ENCODE results near the gene GUCY1A2. TPM values are rescaled to one million over a fixed set of nuclear protein-coding genes. Genes with fewer than 3 reads are reported as not detected.

Gene GUCY1A2
- total RNA-seq, 1 donor from 2014 or later = 23.5 TPM

GRCh38 chr11:106950067-106950491, 68.2 kb downstream of the GUCY1A2 start:
- Histone ChIP-seq H3K27me3 (ENCODE audit: low read depth) (no peaks in the 10 kb centered on the region), H3K9me3 (no peaks in the 10 kb centered on the region), H3K36me3 (no peaks in the 10 kb centered on the region), H3K4me1 (no peaks in the 10 kb centered on the region), H3K27ac (no peak overlapping the region), H3K4me3 (no peak overlapping the region)
- ATAC-seq (peak in 1 of 2 donors; percentile 29), DNase-seq (no peak)
- intact Hi-C loops (cut with DNase I) = no loop called here
- no peak for TF ChIP-seq CTCF (IDR thresholded peaks at IDR 0.05)

- no peaks in the 10 kb centered on the region for H3K36me3 ChIP-seq
- no peak overlapping the region for H3K27ac ChIP-seq
- no peaks in the 10 kb centered on the region for H3K27me3 ChIP-seq (ENCODE audit: low read depth)
- TF ChIP-seq CTCF (IDR thresholded peaks at IDR 0.05) = no peak
- ATAC-seq = no peak
- intact Hi-C loops (cut with DNase I) = no loop called here
- no peak overlapping the region for H3K4me3 ChIP-seq
- H3K4me1 ChIP-seq = no peaks in the 10 kb centered on the region
- no peak for DNase-seq
- H3K9me3 ChIP-seq = no peaks in the 10 kb centered on the region
Measured at GRCh38 chr11:106943089-106943488, 75.2 kb downstream of the GUCY1A2 start.

- ATAC-seq (no peak), DNase-seq (no peak)
- Histone ChIP-seq H3K36me3 (no peaks in the 10 kb centered on the region), H3K4me1 (no peaks in the 10 kb centered on the region), H3K27me3 (ENCODE audit: low read depth) (no peaks in the 10 kb centered on the region), H3K4me3 (no peak overlapping the region), H3K27ac (no peak overlapping the region), H3K9me3 (no peaks in the 10 kb centered on the region)
- intact Hi-C loops (cut with DNase I) = no loop called here
- no peak for TF ChIP-seq CTCF (IDR thresholded peaks at IDR 0.05)
Measured at GRCh38 chr11:106939157-106939556, 79.1 kb downstream of the GUCY1A2 start.

- DNase-seq = no peak
- no peak for ATAC-seq
- Histone ChIP-seq H3K9me3 (no peaks in the 10 kb centered on the region), H3K36me3 (no peaks in the 10 kb centered on the region), H3K27me3 (ENCODE audit: low read depth) (no peaks in the 10 kb centered on the region), H3K27ac (no peak overlapping the region), H3K4me3 (no peak overlapping the region), H3K4me1 (no peaks in the 10 kb centered on the region)
- intact Hi-C loops (cut with DNase I) = no loop called here
- TF ChIP-seq CTCF (IDR thresholded peaks at IDR 0.05) = no peak
Measured at GRCh38 chr11:106937111-106937510, 81.2 kb downstream of the GUCY1A2 start.

GRCh38 chr11:106925245-106925644, 93.0 kb downstream of the GUCY1A2 start:
- no peaks in the 10 kb centered on the region for H3K27me3 ChIP-seq (ENCODE audit: low read depth)
- no peak for TF ChIP-seq CTCF (IDR thresholded peaks at IDR 0.05)
- no peak overlapping the region for H3K27ac ChIP-seq
- H3K9me3 ChIP-seq = no peaks in the 10 kb centered on the region
- H3K4me3 ChIP-seq = no peak overlapping the region
- no peaks in the 10 kb centered on the region for H3K4me1 ChIP-seq
- no peaks in the 10 kb centered on the region for H3K36me3 ChIP-seq
- ATAC-seq = no peak
- intact Hi-C loops (cut with DNase I) = no loop called here
- no peak for DNase-seq
